Naive thymus-derived CD8-positive, alpha-beta T cell (primary cell): ENCODE measurements around the gene TENT5A. TPM values are rescaled to one million over a fixed set of nuclear protein-coding genes. Genes with fewer than 3 reads are reported as not detected.

Experiments used
- ATAC-seq, 2 donors: fragments of 150-1000 bp; cut with Tn5 transposase in 1 of 2; sonication (Bioruptor Pico), chemical (Tn5 transposase) in 1 of 2; 1 replicate in 1 of 2; 2 replicates in 1 of 2; pipeline ENCODE4 v1.10.0; 2021; ENCODE audit warnings: mild to moderate bottlenecking in 2 of 2, moderate library complexity in 2 of 2
- POLR2A ChIA-PET: fragments of 350-600 bp; sonication (Branson Sonifier 250); formaldehyde crosslinking; loops from one replicate; lab custom pipeline; 2021; ENCODE audit warnings: antibody characterized with exemption; lab: Charles Lee
- DNase-seq, 10 donors: peaks; one replicate each; pipeline versions ENCODE4 v3.0.0 to v3.0.0-alpha.2; 2020 to 2022
- H3K27ac Mint-ChIP-seq, 10 donors: one replicate each; pipeline ENCODE4 v1.8.0; 2020 to 2022; ENCODE audit warnings: mild to moderate bottlenecking in 10 of 10, mixed read lengths in 10 of 10, moderate library complexity in 4 of 10, inconsistent platforms in 1 of 10
- H3K27me3 Mint-ChIP-seq, 5 donors: one replicate each; pipeline ENCODE4 v1.8.0; 2021 to 2022; ENCODE audit warnings: mixed read lengths in 5 of 5
- H3K36me3 Mint-ChIP-seq, 3 donors: one replicate each; pipeline ENCODE4 v1.8.0; 2020 to 2022; ENCODE audit warnings: mixed read lengths in 3 of 3, mild to moderate bottlenecking in 2 of 3, inconsistent platforms in 1 of 3
- H3K4me1 Mint-ChIP-seq, 4 donors: one replicate each; pipeline ENCODE4 v1.8.0; 2021 to 2022; ENCODE audit warnings: mixed read lengths in 4 of 4
- H3K4me3 Mint-ChIP-seq, 10 donors: one replicate each; pipeline ENCODE4 v1.8.0; 2020 to 2022; ENCODE audit warnings: mild to moderate bottlenecking in 10 of 10, mixed read lengths in 10 of 10, moderate library complexity in 6 of 10, inconsistent platforms in 1 of 10
- H3K9me3 Mint-ChIP-seq, 9 donors: one replicate each; pipeline ENCODE4 v1.8.0; 2020 to 2022; ENCODE audit warnings: mixed read lengths in 9 of 9, mild to moderate bottlenecking in 3 of 9, inconsistent platforms in 1 of 9, moderate library complexity in 1 of 9
- polyA plus RNA-seq, 3 donors: library from polyadenylated mRNA; unstranded; fragments of 300-500 nt; fragmentation: Illumina TruSeq; gene quantifications; one replicate each; pipeline ENCODE4 v1.2.3, GENCODE V29; 2021
- total RNA-seq, 8 experiments: library from RNA in 2 of 8; stranded (reverse) in 2 of 8; gene quantifications; one replicate each; pipeline ENCODE4 v1.2.3 and lab custom pipeline; 2021 to 2026

TENT5A gene
- total RNA-seq, result 1 to 10 TPM; 7.4 TPM
- polyA plus RNA-seq, result 1 to 10 TPM; 2.6 to 4.6 (median 3.4) TPM
- 8.5 to 37.8 (median 20.2) reads per million in 6 experiments for total RNA-seq (lab: John Stamatoyannopoulos, UW)

DNA sequence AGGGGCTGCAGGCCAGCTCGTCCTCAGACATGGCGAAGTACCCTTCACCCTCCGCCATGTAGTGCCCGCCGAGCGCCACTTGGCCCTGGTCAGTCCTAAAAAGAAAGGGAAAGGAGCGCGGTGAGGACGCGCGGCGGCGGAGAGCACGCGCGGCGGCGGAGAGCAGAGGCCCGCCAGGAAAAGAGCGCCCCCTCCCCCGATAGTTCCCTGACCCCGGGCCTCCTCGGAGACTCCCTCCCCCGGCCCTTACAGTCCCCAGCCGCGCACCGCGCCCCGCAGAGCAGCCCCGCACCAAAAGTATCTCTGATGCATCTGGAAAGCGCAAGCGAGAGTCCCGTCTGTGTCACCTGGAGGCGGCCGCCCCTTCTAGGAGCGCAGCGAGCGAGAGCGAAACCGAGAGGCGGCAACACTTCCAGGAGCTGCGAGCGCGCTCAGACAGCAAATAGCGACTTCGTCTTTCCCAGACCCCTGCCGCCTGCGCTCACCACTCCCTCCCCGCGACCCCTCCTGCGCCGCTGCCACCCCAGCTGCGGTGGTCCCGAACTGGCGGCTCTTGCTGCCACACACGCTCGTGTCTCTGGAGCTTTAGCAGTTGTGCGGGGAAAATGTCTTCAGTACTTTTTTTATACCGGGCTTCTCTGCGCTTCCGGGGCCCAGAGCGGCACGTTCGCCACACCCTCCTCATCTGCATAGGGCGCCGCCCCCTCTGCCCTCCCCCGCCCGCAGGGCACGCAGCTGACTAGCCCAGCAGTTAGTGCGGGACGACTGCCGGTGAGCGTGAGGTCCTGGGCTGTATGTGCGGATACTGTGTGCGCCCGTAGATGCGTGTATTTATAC is at the start of gene TENT5A:
TENT5A (minus strand) TSS at position 598 of the 837 bp plus-strand sequence; CDS start at position 58, 540 bp downstream.
- H3K9me3 Mint-ChIP-seq, result no peaks in the 10 kb centered on the region
- peaks cover 0 to 22% (median 0%) of the 10 kb centered on the region in 3 donors for H3K36me3 Mint-ChIP-seq
- H3K27ac Mint-ChIP-seq, result peak within 1 kb of the TSS; percentile 87 to 98 (median 97)
- DNase-seq, result peak; percentile 69 to 95 (median 88)
- peak within 1 kb of the TSS; percentile 92 to 98 (median 97) for H3K4me3 Mint-ChIP-seq
- peaks cover 24 to 41% (median 36%) of the 10 kb centered on the region in 4 donors for H3K4me1 Mint-ChIP-seq
- peak; percentile 73 to 77 for ATAC-seq
- POLR2A ChIA-PET, result interaction anchor here (2.3 to 2.5 kb wide), 2 partner anchors 1589 to 1646 kb away, joined by 6 to 18 read pairs; partner anchors contain the start of gene BCKDHB
- H3K27me3 Mint-ChIP-seq, result peaks cover 0 to 4% (median 0%) of the 10 kb centered on the region in 5 donors

DNA sequence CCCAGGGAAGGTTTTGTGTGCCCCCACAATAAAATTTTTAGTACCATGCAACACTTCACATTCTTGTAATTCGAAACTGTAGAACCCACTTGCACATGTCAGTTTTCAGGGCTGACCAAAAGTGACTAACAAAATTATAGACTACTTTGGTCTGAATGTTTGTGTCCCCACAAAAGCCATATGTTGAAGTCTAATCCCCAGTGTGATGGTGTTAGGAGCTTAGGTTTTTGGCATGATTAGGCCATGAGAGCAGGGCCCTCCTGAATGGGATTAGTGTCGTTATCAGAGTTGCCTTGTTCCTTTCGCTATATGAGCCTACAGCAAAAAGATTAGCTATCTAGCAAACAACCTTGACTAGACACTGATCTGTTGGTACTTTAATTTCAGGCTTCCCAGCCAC is 49.0 kb upstream of the TENT5A start:
- Mint-ChIP-seq H3K4me3 (no peak overlapping the region), H3K9me3 (peaks cover 0 to under 1% (median 0%) of the 10 kb centered on the region in 9 donors), H3K36me3 (no peaks in the 10 kb centered on the region), H3K27ac (no peak overlapping the region), H3K4me1 (no peaks in the 10 kb centered on the region), H3K27me3 (peaks cover 0 to 18% (median 7%) of the 10 kb centered on the region in 5 donors)
- ATAC-seq (no peak), DNase-seq (no peak)
- POLR2A ChIA-PET, result no interaction called here

DNA sequence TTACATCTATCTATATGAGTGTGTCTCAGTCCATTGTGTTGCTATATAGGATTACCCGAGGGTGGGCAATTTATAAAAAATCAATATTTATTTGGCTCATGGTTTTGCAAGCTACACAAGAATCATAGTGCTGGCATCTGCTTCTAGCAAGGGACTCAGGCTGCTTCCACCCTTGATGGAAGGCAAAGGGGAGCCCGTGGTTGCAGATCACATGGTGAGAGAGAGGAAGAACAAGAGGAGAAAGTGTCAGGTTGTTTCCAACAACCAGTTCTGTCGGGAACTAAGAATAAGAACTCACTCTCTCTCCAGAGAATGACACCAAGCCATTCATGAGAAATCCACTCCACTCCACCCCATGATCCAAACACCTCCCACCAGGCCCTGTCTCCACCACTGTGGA is 48.2 kb upstream of the TENT5A start:
- no peak overlapping the region for H3K4me3 Mint-ChIP-seq
- POLR2A ChIA-PET, result no interaction called here
- DNase-seq, result no peak
- ATAC-seq, result no peak
- H3K4me1 Mint-ChIP-seq, result no peaks in the 10 kb centered on the region
- no peak overlapping the region for H3K27ac Mint-ChIP-seq
- H3K36me3 Mint-ChIP-seq, result no peaks in the 10 kb centered on the region
- peaks cover 0 to 9% (median 0%) of the 10 kb centered on the region in 9 donors for H3K9me3 Mint-ChIP-seq
- H3K27me3 Mint-ChIP-seq, result peaks cover 2 to 18% (median 4%) of the 10 kb centered on the region in 5 donors

DNA sequence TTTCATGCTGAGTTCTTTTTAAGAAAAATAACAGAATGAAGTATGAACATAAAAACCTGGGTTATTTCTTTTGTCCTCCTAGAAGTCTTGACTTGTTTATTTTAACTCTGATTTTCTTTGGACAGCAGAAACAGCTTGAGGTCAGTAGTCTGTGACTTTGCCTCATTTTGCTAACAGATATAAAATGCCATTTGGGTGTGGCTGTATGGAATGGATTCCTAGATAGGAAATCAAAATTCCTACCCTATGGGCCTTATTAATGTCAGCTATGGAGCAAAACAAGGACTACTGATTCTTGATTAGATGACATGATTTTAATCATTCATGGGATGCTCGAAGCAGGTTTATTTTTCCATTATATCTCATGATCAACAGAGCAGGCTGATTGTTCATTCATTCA is 46.8 kb upstream of the TENT5A start:
- ATAC-seq (no peak), DNase-seq (no peak)
- no peaks in the 10 kb centered on the region for H3K36me3 Mint-ChIP-seq
- no peak overlapping the region for H3K4me3 Mint-ChIP-seq
- POLR2A ChIA-PET, result no interaction called here
- no peaks in the 10 kb centered on the region for H3K4me1 Mint-ChIP-seq
- H3K27ac Mint-ChIP-seq, result no peak overlapping the region
- H3K9me3 Mint-ChIP-seq, result peaks cover 0 to 10% (median 0%) of the 10 kb centered on the region in 9 donors
- peaks cover 2 to 18% (median 4%) of the 10 kb centered on the region in 5 donors for H3K27me3 Mint-ChIP-seq

DNA sequence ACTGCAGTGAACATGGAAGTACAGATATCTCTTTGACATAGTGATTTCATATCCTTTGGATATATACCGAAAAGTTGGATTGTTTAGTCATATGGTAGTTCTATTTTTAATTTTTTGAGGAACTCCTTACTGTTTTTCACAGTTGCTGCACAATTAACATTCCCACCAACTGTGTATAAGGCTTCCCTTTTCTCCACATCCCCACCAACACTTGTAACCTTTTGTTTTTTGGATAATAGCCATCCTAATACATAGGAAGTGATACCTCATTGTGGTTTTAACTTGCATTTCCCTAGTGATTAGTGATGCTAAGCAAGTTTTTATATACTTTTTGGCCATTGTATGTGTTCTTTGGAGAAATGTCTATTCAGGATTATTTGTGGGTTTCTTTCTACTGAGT is 45.1 kb upstream of the TENT5A start:
- H3K9me3 Mint-ChIP-seq, result peaks cover 0 to 10% (median 0%) of the 10 kb centered on the region in 9 donors
- peaks cover 2 to 17% (median 7%) of the 10 kb centered on the region in 5 donors for H3K27me3 Mint-ChIP-seq
- POLR2A ChIA-PET, result no interaction called here
- no peak overlapping the region for H3K27ac Mint-ChIP-seq
- peaks cover 0 to 1% (median 0%) of the 10 kb centered on the region in 4 donors for H3K4me1 Mint-ChIP-seq
- H3K36me3 Mint-ChIP-seq, result no peaks in the 10 kb centered on the region
- no peak for DNase-seq
- H3K4me3 Mint-ChIP-seq, result no peak overlapping the region
- no peak for ATAC-seq

DNA sequence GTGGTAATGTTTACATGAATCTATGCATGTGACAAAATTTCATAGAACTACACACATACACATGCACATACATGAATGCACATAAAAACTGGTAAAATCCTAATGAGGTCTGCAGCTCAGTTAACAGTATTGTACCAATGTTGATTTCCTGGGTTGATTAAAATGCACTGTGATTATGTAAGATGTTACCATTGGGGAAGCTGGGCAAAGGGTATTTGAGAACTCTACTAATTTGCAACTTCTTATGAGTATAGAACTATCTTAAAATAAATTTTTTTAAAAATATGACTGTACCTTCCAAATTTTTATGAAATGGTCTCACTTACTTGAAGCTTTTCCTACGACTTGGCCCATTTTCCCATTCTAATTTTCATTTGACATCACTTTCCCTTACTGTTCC is 43.4 kb upstream of the TENT5A start:
- Mint-ChIP-seq H3K36me3 (no peaks in the 10 kb centered on the region), H3K27me3 (peaks cover 2 to 23% (median 7%) of the 10 kb centered on the region in 5 donors)

DNA sequence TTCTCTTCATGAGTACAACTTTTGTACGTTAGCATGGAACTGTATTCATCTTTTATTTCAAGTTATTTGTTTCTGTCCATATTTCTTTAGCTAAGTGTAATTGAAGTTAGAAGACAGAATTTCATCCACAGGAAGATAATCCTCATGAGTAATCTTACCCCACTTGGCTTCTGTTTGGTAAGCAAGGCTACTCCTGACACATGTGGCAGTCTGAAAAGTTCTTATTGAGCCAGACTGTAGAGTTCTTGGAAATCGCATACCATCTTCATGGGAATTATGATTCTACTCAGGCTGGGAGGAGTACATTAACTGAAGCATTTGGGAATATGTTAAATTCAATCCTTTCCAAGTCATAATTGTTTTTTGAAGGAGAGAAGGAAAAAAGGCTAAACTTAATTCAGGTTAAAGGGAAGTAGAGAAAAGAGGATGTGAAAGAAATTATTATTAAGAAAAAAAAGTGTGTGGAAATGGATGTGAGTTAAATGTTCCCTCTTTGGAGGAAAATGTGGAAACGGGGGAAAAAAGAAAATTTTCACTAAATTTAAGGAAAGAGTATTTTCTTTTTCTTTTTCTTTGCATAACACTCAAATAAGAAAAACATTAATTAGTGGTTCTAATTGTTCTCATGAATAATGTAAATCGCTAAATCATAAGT is 41.5 kb upstream of the TENT5A start:
- no peak overlapping the region for H3K27ac Mint-ChIP-seq
- peaks cover 3 to 28% (median 7%) of the 10 kb centered on the region in 5 donors for H3K27me3 Mint-ChIP-seq
- no peak overlapping the region for H3K4me3 Mint-ChIP-seq
- peaks cover 0 to 1% (median 0%) of the 10 kb centered on the region in 4 donors for H3K4me1 Mint-ChIP-seq
- H3K9me3 Mint-ChIP-seq, result peaks cover 0 to 10% (median 0%) of the 10 kb centered on the region in 9 donors
- POLR2A ChIA-PET, result no interaction called here
- no peaks in the 10 kb centered on the region for H3K36me3 Mint-ChIP-seq
- ATAC-seq (no peak), DNase-seq (no peak)

More for the DNA sequence above, 43.4 kb upstream of the TENT5A start:
- POLR2A ChIA-PET, result no interaction called here
- no peak overlapping the region for H3K4me3 Mint-ChIP-seq
- peaks cover 0 to 1% (median 0%) of the 10 kb centered on the region in 4 donors for H3K4me1 Mint-ChIP-seq
- DNase-seq (no peak), ATAC-seq (no peak)
- peaks cover 0 to 10% (median 0%) of the 10 kb centered on the region in 9 donors for H3K9me3 Mint-ChIP-seq
- H3K27ac Mint-ChIP-seq, result no peak overlapping the region

DNA sequence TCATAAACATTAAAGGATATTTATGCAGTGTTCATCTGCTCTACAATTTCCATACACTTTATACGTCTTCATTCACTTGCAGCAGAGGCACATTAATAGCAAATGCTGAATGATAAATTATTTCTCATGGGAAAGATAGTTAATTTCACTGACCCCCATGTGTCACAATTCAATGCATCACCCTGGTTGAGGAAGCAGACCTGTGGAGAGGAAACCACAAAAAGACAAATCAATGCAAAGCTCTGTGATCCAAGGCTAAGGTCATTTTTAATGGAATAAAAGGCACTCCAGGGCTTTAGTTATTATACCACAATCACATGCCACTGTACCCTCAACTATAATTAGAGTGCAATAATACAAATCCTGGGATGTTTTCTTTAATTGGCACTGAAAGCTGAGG is 40.3 kb upstream of the TENT5A start:
- Mint-ChIP-seq H3K27ac (no peak overlapping the region), H3K4me3 (no peak overlapping the region)
- POLR2A ChIA-PET, result no interaction called here

DNA sequence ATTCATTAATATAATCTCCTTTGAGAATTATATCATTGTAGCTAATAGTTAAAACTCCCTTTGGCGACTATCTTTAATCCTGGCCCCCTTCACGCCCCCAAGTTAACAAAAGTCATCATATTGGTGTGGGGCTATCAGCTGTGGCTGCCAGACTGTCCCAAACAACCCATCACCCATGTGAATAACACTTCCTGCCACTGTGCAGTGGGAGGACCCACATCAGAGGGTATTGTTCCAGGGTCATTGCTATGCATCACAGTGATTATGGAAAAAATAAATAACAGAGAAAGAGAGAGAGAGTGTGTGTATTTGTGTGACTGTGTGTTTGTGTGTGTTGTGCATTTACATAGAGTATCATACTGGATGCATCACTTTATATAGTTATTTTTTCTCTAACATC is 39.3 kb upstream of the TENT5A start:
- Mint-ChIP-seq H3K36me3 (no peaks in the 10 kb centered on the region), H3K27ac (no peak overlapping the region), H3K4me3 (no peak overlapping the region), H3K4me1 (peaks cover 0 to 1% (median 0%) of the 10 kb centered on the region in 4 donors), H3K27me3 (peaks cover 3 to 23% (median 7%) of the 10 kb centered on the region in 5 donors), H3K9me3 (peaks cover 0 to 10% (median 0%) of the 10 kb centered on the region in 9 donors)
- POLR2A ChIA-PET, result no interaction called here
- ATAC-seq (no peak), DNase-seq (no peak)

More for the DNA sequence above, 40.3 kb upstream of the TENT5A start:
- Mint-ChIP-seq H3K27me3 (peaks cover 3 to 24% (median 7%) of the 10 kb centered on the region in 5 donors), H3K9me3 (peaks cover 0 to 10% (median 0%) of the 10 kb centered on the region in 9 donors), H3K4me1 (peaks cover 0 to 1% (median 0%) of the 10 kb centered on the region in 4 donors), H3K36me3 (no peaks in the 10 kb centered on the region)
- DNase-seq (no peak), ATAC-seq (no peak)

DNA sequence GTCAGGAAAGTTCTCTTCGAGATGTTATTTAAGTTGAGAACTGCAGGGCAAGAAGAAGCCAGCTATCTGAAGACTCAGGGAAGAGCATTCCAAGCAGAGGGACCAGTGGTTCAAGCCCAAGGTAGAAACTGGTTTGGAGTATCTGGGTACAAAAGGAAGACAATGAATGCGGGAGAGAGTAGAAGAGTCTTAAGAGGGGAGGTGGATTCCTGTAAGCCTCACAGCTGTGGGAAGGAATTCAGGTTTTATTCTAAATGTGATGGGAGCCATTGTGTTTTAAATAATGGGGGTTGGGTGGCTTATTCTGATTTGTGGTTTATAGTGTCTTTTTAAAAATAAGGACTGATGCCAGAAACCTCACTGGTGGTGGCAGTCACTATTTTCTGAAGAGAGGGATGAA is 37.6 kb upstream of the TENT5A start:
- Mint-ChIP-seq H3K27ac (no peak overlapping the region), H3K9me3 (no peaks in the 10 kb centered on the region), H3K4me3 (no peak overlapping the region), H3K27me3 (peaks cover 3 to 28% (median 5%) of the 10 kb centered on the region in 5 donors), H3K36me3 (no peaks in the 10 kb centered on the region), H3K4me1 (peaks cover 0 to 1% (median 0%) of the 10 kb centered on the region in 4 donors)
- DNase-seq (no peak), ATAC-seq (no peak)
- POLR2A ChIA-PET, result no interaction called here

DNA sequence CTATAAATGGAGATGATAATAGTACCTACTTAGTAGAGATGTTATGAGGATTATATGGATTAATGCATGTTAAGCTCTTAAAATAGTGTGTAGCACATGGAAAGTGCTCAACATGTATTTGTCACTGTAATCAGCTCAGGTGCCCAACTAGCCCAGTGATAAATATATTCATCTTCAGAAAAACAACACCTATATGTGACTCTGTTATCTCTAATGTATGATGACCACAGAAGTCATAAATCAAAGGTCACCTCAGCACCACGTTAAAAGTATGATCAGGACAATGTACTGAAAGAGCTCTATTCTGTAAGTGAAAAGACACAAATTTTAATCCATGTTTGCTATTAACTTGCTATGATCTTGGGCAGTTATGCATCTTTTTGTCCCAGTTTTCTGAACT is 36.8 kb upstream of the TENT5A start:
- DNase-seq, result no peak
- Mint-ChIP-seq H3K27me3 (peaks cover 3 to 28% (median 5%) of the 10 kb centered on the region in 5 donors), H3K27ac (no peak overlapping the region), H3K36me3 (no peaks in the 10 kb centered on the region), H3K4me1 (peaks cover 0 to 1% (median 0%) of the 10 kb centered on the region in 4 donors), H3K9me3 (no peaks in the 10 kb centered on the region), H3K4me3 (no peak overlapping the region)
- POLR2A ChIA-PET, result no interaction called here
- no peak for ATAC-seq

DNA sequence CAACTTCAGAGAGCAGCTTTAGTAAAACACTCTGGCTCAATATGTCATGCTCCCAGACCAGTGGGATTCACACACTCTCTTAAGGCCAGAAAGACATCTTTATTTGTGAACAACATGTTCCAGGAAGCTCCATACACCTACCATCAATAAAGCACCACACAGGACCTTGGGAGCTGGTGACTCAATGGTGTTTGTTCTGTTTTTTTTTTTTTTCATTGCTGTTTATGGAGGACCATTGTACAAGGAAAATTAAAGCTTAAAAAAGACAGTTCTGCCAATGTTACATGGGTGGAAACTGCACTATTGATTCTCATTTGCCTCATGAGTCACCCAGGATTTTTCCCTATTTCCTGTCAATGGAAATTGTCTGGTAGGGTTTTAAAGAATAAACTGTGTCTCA is 36.3 kb upstream of the TENT5A start:
- POLR2A ChIA-PET, result no interaction called here
- ATAC-seq (no peak), DNase-seq (no peak)
- peaks cover 3 to 27% (median 4%) of the 10 kb centered on the region in 5 donors for H3K27me3 Mint-ChIP-seq
- H3K27ac Mint-ChIP-seq, result no peak overlapping the region
- no peaks in the 10 kb centered on the region for H3K9me3 Mint-ChIP-seq
- no peaks in the 10 kb centered on the region for H3K4me1 Mint-ChIP-seq
- no peaks in the 10 kb centered on the region for H3K36me3 Mint-ChIP-seq
- no peak overlapping the region for H3K4me3 Mint-ChIP-seq
